Activated naive CD4-positive, alpha-beta T cell treated with anti-CD3 and anti-CD28 coated beads, Interleukin-2, amount 10 ng/mL, durations not matched to agents 7 days and 5 days (primary cell): ENCODE data around the gene DGKB.

Experiments
- CTCF ChIA-PET: fragments of 350-600 bp; sonication (Branson Sonifier 250); formaldehyde crosslinking; loops from one replicate; lab custom pipeline; 2021; ENCODE audit warnings: antibody characterized with exemption; lab: Charles Lee
- DNase-seq: peaks from one replicate; pipeline ENCODE4 v3.0.0-alpha.2; 2020
- H3K27ac Mint-ChIP-seq: one replicate; pipeline ENCODE4 v1.8.0; 2021; ENCODE audit warnings: mild to moderate bottlenecking, moderate library complexity, mixed read lengths
- H3K27me3 Mint-ChIP-seq: one replicate; pipeline ENCODE4 v1.8.0; 2021; ENCODE audit warnings: mild to moderate bottlenecking, mixed read lengths
- H3K36me3 Mint-ChIP-seq: one replicate; pipeline ENCODE4 v1.8.0; 2021; ENCODE audit warnings: mixed read lengths
- H3K4me1 Mint-ChIP-seq: one replicate; pipeline ENCODE4 v1.8.0; 2021; ENCODE audit warnings: mixed read lengths
- H3K4me3 Mint-ChIP-seq: one replicate; pipeline ENCODE4 v1.8.0; 2021; ENCODE audit warnings: mild to moderate bottlenecking, moderate library complexity, mixed read lengths
- H3K9me3 Mint-ChIP-seq: one replicate; pipeline ENCODE4 v1.8.0; 2021; ENCODE audit warnings: mixed read lengths

Gene DGKB

DNA sequence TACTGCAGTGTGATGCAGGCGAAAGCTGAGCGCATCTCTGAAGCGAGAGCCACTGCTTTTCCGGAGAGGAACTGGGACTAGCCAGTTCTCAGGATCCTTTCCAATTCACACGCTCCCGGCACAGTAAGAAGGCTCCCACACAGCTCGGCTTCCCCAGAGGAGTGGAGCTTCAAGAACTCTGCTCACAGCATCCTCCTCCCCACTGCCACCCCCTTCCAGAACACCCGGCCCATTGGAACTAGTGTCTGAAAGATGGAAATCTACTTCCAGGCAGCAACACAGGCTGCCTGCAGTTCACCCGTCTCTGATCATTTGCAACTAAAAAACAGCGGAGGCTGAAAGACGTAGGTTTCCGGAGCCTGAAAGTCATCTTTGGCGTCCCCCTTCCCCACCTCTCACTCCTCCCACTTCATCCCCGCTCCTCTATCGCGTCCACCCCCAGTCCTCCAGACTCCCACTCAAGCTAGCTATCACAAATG is at the start of gene DGKB:
TSS of gene DGKB (minus strand) at position 163 of the 479 bp plus-strand sequence.
- Mint-ChIP-seq H3K27me3 (no peaks in the 10 kb centered on the region), H3K4me3 (no peak within 1 kb of the TSS), H3K27ac (no peak within 1 kb of the TSS), H3K36me3 (no peaks in the 10 kb centered on the region), H3K4me1 (no peaks in the 10 kb centered on the region), H3K9me3 (no peaks in the 10 kb centered on the region)
- CTCF ChIA-PET: no interaction called here
- no peak for DNase-seq

DNA sequence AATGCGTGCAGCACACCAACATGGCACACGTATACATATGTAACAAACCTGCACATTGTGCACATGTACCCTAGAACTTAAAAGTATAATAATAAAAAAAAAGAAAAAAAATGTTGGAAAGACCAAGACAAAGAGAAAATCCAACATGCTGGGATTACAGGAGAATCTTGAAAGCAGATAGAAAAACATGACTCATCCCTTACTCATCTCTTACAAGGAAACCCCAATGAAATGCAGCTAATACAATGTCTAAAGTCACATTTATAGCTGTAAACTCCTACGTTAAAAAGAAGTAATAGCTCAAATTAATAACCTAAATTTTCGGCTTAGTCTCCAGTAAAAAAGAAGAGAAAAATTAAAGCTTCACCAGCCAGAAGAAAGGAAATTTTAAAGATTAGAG is 47.5 kb upstream of the DGKB start:
- Mint-ChIP-seq H3K36me3 (no peaks in the 10 kb centered on the region), H3K4me1 (no peaks in the 10 kb centered on the region), H3K27me3 (no peaks in the 10 kb centered on the region), H3K9me3 (peaks cover 2% of the 10 kb centered on the region), H3K27ac (no peak overlapping the region), H3K4me3 (no peak overlapping the region)
- CTCF ChIA-PET: no interaction called here
- no peak for DNase-seq

DNA sequence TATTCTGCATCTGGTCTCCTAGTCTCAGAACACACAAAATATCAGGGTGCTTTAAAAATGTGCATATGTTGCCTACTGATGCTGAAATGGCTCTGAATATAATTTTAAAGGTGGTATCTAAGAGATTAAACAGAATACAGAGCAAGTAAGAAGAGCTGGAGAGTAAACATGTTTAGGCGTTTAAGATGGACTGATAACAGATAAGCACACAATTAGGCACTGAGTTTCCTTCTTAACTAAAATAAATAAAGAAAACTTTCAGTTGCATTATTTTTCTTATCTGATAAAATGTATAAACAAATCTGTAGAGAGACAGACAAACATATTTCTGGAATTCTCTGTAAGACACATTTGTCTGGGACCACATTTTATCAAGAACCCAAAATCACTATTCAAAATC is 35.6 kb upstream of the DGKB start:
- Mint-ChIP-seq H3K27me3 (no peaks in the 10 kb centered on the region), H3K4me1 (no peaks in the 10 kb centered on the region), H3K4me3 (no peak overlapping the region), H3K27ac (no peak overlapping the region), H3K36me3 (no peaks in the 10 kb centered on the region), H3K9me3 (peaks cover 3% of the 10 kb centered on the region)
- CTCF ChIA-PET: no interaction called here
- no peak for DNase-seq

DNA sequence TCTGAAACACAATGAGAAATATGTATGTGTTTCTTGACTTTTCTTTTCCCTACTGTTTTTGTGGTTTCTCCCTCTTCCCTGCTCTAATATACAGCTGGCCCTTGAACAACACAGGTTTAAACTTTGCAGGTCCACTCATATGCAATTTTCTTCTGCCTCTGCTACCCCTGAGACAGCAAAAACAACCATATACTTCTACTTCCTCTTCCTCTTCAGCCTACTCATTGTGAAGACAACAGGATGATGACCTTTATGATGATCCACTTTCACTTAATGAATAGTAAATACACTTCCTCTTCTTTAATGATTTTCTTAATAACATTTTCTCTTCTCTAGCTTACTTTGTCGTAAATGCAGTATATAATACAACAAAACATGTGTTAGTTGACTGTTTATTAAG is 35.0 kb upstream of the DGKB start:
- H3K36me3 Mint-ChIP-seq: no peaks in the 10 kb centered on the region
- peaks cover 3% of the 10 kb centered on the region for H3K9me3 Mint-ChIP-seq
- no peak overlapping the region for H3K27ac Mint-ChIP-seq
- H3K4me3 Mint-ChIP-seq: no peak overlapping the region
- DNase-seq: no peak
- CTCF ChIA-PET: no interaction called here
- H3K27me3 Mint-ChIP-seq: no peaks in the 10 kb centered on the region
- no peaks in the 10 kb centered on the region for H3K4me1 Mint-ChIP-seq

DNA sequence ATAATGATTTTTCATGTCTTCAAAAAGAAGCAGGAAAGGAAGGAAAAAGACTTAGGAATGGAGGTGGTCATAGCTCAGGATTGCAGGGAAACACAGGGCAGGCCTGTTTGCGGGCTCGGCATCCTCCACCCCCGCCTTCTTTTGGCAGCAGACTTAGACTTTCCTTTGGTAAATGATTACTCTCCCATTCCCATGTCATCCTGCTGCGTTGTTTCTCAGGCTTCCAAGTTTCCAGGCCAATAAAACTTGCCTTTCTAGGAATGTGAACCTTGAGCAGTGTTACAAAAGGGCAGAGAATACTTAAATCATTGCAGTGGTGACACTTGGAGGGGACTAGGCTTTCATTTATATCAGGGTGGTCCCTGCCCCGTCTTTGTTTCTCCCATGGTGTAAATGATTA is 34.0 kb upstream of the DGKB start:
- DNase-seq: no peak
- CTCF ChIA-PET: no interaction called here
- H3K4me3 Mint-ChIP-seq: no peak overlapping the region
- no peaks in the 10 kb centered on the region for H3K36me3 Mint-ChIP-seq
- no peak overlapping the region for H3K27ac Mint-ChIP-seq
- H3K27me3 Mint-ChIP-seq: no peaks in the 10 kb centered on the region
- H3K9me3 Mint-ChIP-seq: peaks cover 5% of the 10 kb centered on the region
- H3K4me1 Mint-ChIP-seq: no peaks in the 10 kb centered on the region

DNA sequence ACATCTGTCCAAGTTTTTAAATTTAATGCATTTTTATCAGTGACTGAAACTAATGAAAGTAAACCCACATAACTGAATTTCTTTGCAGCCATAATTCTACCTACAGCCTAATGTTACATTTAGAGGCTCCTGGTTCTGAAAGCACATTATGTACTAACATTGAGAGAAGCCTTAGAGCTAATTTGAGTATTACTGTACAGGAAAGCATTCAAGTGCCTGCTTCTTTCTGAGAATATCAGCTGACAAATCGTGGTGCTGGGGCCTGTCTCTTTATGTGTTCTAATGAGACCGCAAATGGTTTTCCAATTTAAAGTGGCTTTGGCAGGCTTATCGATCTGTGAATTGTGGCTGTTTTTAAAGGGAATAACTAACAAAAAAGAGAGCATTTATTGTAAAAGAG is 32.3 kb upstream of the DGKB start:
- CTCF ChIA-PET: no interaction called here
- Mint-ChIP-seq H3K27ac (no peak overlapping the region), H3K36me3 (no peaks in the 10 kb centered on the region), H3K4me3 (no peak overlapping the region), H3K9me3 (peaks cover 5% of the 10 kb centered on the region), H3K27me3 (no peaks in the 10 kb centered on the region), H3K4me1 (no peaks in the 10 kb centered on the region)
- no peak for DNase-seq

DNA sequence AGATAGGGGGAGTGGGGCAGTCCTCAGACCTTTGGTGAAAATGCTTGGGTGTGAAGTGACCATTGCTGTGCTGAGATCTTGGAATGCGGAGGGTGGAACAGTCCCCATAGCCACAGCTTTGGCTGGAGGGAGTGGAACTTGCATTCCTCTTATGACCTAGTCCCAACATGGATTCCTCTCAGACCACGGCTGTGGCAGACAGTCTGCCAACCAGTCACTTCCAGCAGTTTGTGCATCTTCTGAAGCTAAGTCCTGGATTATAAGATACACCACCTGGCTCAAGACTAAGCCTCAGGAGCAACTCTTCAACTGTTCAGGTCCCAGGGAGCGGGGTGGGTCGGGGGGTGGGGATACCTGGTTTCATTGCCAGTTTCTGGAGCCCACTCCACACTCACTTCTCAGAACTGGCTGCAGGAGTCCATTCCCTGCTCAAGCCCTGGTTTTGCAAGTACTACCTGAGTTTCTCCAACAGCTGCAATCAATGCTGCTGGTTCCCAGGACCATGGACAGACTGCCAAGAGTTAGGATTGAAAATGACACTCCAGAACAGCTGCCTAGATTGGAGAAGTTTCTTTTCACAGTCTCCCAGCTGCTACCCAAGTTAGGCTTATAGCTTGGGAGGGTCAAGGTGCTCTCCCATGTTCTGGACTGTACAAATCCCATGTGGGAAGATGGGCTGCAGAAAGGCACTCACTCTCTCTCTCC is 29.1 kb upstream of the DGKB start:
- CTCF ChIA-PET: no interaction called here
- Mint-ChIP-seq H3K4me1 (no peaks in the 10 kb centered on the region), H3K27ac (no peak overlapping the region), H3K27me3 (no peaks in the 10 kb centered on the region), H3K9me3 (peaks cover 5% of the 10 kb centered on the region), H3K4me3 (no peak overlapping the region), H3K36me3 (no peaks in the 10 kb centered on the region)
- no peak for DNase-seq

DNA sequence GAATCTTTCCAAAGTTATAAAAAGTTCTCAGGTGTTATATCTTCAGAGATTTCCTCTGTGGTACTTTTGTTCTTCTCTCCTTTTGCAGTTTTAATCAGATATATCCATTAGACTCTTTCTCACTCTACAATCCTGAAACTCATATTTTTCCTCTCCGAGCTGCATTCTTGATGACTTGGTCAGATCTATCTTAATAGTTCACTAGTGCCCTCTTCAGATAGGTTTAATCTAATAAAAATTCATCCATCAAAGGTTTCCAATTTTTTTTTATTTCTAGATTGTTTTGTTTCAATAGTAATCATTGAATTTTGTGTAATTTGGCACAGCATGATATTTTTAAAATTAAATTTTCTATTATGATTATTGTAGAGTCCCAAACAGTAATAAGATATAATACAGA is 21.8 kb upstream of the DGKB start:
- Mint-ChIP-seq H3K27ac (no peak overlapping the region), H3K4me1 (no peaks in the 10 kb centered on the region), H3K9me3 (peaks cover 5% of the 10 kb centered on the region), H3K27me3 (no peaks in the 10 kb centered on the region), H3K4me3 (no peak overlapping the region), H3K36me3 (no peaks in the 10 kb centered on the region)
- CTCF ChIA-PET: no interaction called here
- DNase-seq: no peak

DNA sequence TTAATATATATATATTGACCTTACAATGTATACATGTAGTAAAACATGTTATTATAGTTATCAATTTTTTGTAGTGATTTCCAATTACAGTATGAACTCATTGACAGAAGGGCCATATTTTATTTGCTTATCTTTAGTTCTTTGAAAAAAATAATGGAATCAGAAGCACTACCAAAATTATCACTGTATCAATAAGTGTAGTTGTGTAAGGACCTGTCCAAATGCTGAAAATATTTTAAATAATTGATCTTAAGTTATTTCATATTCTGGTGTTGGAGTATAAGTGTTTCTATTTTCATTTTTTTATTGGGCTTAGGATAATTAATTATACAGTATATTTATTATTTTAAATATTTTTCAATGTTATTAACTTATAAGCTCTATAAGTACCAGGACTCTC is 8.5 kb upstream of the DGKB start:
- Mint-ChIP-seq H3K27me3 (no peaks in the 10 kb centered on the region), H3K4me3 (no peak overlapping the region), H3K36me3 (no peaks in the 10 kb centered on the region), H3K27ac (no peak overlapping the region), H3K4me1 (no peaks in the 10 kb centered on the region), H3K9me3 (peaks cover 4% of the 10 kb centered on the region)
- DNase-seq: no peak
- CTCF ChIA-PET: no interaction called here

DNA sequence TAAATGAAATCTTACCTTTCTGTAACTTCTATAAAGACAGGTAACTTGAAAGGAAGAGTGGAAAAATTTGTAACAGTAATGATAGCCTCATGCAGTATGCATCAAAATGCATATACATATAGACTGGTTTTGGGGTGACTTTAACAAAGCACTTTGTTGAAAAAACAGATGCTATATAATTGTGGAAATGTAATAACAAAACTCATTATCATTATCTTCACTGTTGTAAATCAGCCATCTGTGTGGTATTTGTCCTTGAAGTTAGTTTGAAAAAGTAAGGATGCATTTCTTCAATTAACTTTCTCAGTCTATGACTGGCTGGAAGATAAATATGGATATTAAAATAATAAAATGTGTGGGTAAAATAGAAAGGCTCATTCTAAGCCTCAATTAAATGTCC is 6.1 kb upstream of the DGKB start:
- Mint-ChIP-seq H3K9me3 (peaks cover 2% of the 10 kb centered on the region), H3K4me3 (no peak overlapping the region), H3K36me3 (no peaks in the 10 kb centered on the region), H3K27ac (no peak overlapping the region), H3K27me3 (no peaks in the 10 kb centered on the region), H3K4me1 (no peaks in the 10 kb centered on the region)
- CTCF ChIA-PET: no interaction called here
- no peak for DNase-seq

DNA sequence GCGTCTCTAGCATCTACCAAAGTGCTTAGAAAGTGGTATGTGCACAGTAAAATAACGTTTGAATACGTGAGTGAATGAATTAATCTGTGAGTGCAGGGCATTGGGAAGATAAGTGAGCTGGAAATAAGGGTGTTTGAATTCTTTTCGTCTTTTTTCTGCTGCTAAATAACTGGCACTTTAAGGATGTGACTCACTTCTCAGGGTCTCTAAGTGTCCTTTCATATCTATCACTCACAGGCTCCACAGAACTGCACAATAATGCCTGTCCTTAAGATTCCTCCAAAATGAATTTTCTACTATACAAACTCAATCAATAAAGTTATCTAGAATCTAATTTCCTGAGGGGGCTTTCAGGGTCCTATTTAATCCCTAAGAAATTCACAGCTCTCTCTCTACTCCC is 3.2 kb upstream of the DGKB start:
- CTCF ChIA-PET: no interaction called here
- Mint-ChIP-seq H3K4me1 (no peaks in the 10 kb centered on the region), H3K9me3 (no peaks in the 10 kb centered on the region), H3K36me3 (no peaks in the 10 kb centered on the region), H3K4me3 (no peak overlapping the region), H3K27ac (no peak overlapping the region), H3K27me3 (no peaks in the 10 kb centered on the region)
- no peak for DNase-seq

DNA sequence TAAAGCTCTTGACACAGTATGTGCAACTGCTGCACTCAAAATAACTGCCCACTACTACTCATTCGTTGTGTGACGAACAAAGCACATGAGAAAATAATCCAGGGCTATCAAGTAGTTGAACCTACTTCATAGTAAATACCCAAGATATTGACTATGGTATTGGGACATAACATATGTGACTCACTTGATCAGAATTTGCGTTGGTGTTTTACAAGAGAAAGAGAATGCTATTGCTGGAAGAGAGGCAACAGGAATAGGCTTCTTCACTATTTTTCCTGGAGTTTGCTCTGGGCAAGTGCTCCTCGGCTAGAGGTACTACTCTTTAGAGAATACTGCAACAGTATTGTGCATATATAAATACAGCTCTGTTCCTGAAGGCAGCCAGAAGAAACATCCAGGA is 2.5 kb downstream of the DGKB start:
- no peak for DNase-seq
- H3K36me3 Mint-ChIP-seq: no peaks in the 10 kb centered on the region
- no peaks in the 10 kb centered on the region for H3K4me1 Mint-ChIP-seq
- CTCF ChIA-PET: no interaction called here
- no peaks in the 10 kb centered on the region for H3K9me3 Mint-ChIP-seq
- no peak overlapping the region for H3K4me3 Mint-ChIP-seq
- no peak overlapping the region for H3K27ac Mint-ChIP-seq
- H3K27me3 Mint-ChIP-seq: no peaks in the 10 kb centered on the region

DNA sequence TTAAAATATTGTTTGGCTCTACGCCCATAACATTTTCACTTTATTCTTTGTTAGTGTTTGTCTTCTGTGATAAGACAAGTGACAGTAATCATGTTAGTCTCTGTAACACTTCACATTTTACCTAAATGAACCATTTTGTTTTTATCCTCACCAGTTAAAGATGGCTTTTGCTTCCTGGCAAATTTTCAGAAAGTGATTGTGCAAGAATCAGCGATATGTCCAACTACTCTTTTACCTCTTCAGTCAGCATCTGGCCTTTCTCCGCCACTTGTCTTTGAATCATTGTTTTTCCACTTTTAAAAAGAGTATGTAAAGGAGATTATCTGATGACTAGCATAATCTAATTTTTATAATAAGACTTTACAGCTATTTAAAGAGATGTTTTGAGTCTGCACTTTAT is 3.5 kb downstream of the DGKB start:
- Mint-ChIP-seq H3K4me3 (no peak overlapping the region), H3K9me3 (no peaks in the 10 kb centered on the region)
- CTCF ChIA-PET: no interaction called here

DNA sequence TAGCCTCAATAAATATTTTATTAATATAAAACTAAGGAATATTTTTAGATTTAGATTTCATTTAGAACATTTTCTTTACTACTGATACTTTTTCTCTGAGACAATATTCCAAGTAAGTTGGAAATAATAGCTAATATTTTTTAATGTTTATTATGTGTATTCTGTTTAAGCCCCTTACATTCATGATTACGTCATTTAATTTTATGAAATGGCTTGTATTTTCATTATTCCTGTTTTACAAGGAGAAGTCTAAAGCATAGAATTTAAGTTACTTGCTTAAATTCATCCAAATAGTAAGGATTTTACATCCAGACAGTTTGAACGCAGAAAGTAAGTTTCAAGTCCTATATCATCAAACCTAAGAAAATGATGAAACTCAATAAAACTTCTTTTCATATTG is 6.1 kb downstream of the DGKB start:
- CTCF ChIA-PET: no interaction called here
- no peak for DNase-seq
- Mint-ChIP-seq H3K4me3 (no peak overlapping the region), H3K9me3 (no peaks in the 10 kb centered on the region), H3K36me3 (no peaks in the 10 kb centered on the region), H3K27me3 (no peaks in the 10 kb centered on the region), H3K4me1 (no peaks in the 10 kb centered on the region), H3K27ac (no peak overlapping the region)

More for the DNA sequence above, 3.5 kb downstream of the DGKB start:
- Mint-ChIP-seq H3K27me3 (no peaks in the 10 kb centered on the region), H3K27ac (no peak overlapping the region), H3K4me1 (no peaks in the 10 kb centered on the region), H3K36me3 (no peaks in the 10 kb centered on the region)
- DNase-seq: no peak

DNA sequence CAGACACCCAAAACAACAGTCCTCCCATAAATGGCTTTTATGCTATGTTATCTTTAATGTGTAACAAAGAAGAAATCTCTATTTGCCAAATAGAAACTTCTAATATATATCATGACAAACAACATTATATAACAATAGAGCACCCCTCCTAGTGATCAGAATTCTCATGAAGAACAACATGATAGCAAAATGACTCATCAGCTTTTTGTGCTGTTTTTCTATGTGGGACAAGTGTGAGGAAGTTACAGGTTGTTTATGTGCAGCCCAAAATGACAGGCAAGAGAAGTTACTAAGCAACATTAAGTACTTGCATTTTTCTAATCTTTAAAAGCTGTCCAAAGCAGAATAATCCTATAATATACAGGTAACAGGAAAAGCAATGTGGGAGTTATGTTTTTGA is 7.7 kb downstream of the DGKB start:
- Mint-ChIP-seq H3K27me3 (no peaks in the 10 kb centered on the region), H3K27ac (no peak overlapping the region), H3K4me3 (no peak overlapping the region), H3K4me1 (no peaks in the 10 kb centered on the region), H3K36me3 (no peaks in the 10 kb centered on the region), H3K9me3 (no peaks in the 10 kb centered on the region)
- no peak for DNase-seq
- CTCF ChIA-PET: no interaction called here

DNA sequence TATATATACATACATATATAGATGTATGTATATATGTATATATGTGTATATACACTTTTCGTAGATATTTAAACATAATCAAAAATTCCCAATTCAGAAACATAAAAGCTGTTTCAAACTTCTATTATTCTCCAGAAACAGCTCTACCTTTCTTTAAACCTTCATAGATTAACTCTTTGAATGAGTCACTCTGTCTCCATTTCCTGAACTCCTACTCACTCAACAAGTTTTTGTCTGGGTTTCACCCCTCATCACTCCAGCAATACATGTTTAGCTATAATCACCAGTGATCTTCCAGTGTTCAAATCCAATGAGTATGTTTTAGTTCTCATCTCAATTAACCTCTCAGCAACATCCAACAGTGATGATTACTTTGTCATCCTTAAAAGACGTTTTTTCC is 9.6 kb downstream of the DGKB start:
- no peaks in the 10 kb centered on the region for H3K27me3 Mint-ChIP-seq
- no peak overlapping the region for H3K27ac Mint-ChIP-seq
- CTCF ChIA-PET: no interaction called here
- no peaks in the 10 kb centered on the region for H3K9me3 Mint-ChIP-seq
- H3K4me3 Mint-ChIP-seq: no peak overlapping the region
- no peak for DNase-seq
- H3K36me3 Mint-ChIP-seq: no peaks in the 10 kb centered on the region
- H3K4me1 Mint-ChIP-seq: no peaks in the 10 kb centered on the region
